ENCODE data around the gene FN1. TPM values are rescaled to one million over a fixed set of nuclear protein-coding genes. Genes with fewer than 3 reads are reported as not detected.
"Not testable (repeated sequence)": the region's sequence is repeated elsewhere in the genome, so short reads cannot be mapped to it uniquely, and the experiment has no call there.

Gene FN1
- total RNA-seq, 1 experiment from 2014 or later: 133 TPM

GRCh38 chr2:215413974-215414373 is 21.9 kb downstream of the FN1 start:
- Mint-ChIP-seq H3K27ac (ENCODE audit: unreplicated experiment) (no peak overlapping the region), H3K4me3 (ENCODE audit: low read depth, unreplicated experiment) (no peak overlapping the region), H3K36me3 (ENCODE audit: insufficient read depth, unreplicated experiment) (peaks cover 20% of the 10 kb centered on the region), H3K27me3 (ENCODE audit: unreplicated experiment) (no peaks in the 10 kb centered on the region), H3K4me1 (ENCODE audit: low read depth, unreplicated experiment) (peaks cover 58% of the 10 kb centered on the region), H3K9me3 (ENCODE audit: low read depth, unreplicated experiment) (peaks cover 5% of the 10 kb centered on the region)
- BruUV-seq (replicated peaks): no TSS peak
- DNase-seq: no peak
- intact Hi-C loops (cut with micrococcal nuclease; ENCODE audit: unreplicated experiment): no loop called here
- CTCF ChIA-PET: interaction anchor here (0.7 kb wide), 1 partner anchor 26 kb away, joined by 3 read pairs; no protein-coding TSS in a partner anchor
- no peak for TF ChIP-seq CTCF (IDR thresholded peaks at IDR 0.05; ENCODE audit: unreplicated experiment)

DNA sequence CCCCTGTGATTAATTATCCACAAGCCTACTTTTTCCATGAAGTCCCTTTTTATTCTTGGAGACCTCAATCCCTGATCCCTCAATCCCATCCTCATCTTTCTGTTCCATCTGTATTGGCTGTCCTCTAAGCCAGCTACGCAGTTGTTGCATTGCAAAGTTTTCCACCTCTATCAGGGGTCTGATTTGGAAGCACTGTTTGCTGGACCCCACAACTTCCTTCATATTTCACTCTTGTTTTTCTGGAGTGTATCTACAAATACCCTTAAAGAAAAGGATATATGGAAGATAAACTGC is 22.4 kb downstream of the FN1 start:
- intact Hi-C loops (cut with micrococcal nuclease; ENCODE audit: unreplicated experiment): no loop called here
- CTCF ChIA-PET: interaction anchor here (0.7 kb wide), 1 partner anchor 26 kb away, joined by 3 read pairs; no protein-coding TSS in a partner anchor
- H3K27me3 Mint-ChIP-seq (ENCODE audit: unreplicated experiment): no peaks in the 10 kb centered on the region
- no peak for TF ChIP-seq CTCF (IDR thresholded peaks at IDR 0.05; ENCODE audit: unreplicated experiment)
- BruUV-seq (replicated peaks): no TSS peak
- no peak for DNase-seq
- peaks cover 5% of the 10 kb centered on the region for H3K9me3 Mint-ChIP-seq (ENCODE audit: low read depth, unreplicated experiment)
- peaks cover 25% of the 10 kb centered on the region for H3K36me3 Mint-ChIP-seq (ENCODE audit: insufficient read depth, unreplicated experiment)
- peaks cover 63% of the 10 kb centered on the region for H3K4me1 Mint-ChIP-seq (ENCODE audit: low read depth, unreplicated experiment)
- H3K27ac Mint-ChIP-seq (ENCODE audit: unreplicated experiment): no peak overlapping the region
- no peak overlapping the region for H3K4me3 Mint-ChIP-seq (ENCODE audit: low read depth, unreplicated experiment)

DNA sequence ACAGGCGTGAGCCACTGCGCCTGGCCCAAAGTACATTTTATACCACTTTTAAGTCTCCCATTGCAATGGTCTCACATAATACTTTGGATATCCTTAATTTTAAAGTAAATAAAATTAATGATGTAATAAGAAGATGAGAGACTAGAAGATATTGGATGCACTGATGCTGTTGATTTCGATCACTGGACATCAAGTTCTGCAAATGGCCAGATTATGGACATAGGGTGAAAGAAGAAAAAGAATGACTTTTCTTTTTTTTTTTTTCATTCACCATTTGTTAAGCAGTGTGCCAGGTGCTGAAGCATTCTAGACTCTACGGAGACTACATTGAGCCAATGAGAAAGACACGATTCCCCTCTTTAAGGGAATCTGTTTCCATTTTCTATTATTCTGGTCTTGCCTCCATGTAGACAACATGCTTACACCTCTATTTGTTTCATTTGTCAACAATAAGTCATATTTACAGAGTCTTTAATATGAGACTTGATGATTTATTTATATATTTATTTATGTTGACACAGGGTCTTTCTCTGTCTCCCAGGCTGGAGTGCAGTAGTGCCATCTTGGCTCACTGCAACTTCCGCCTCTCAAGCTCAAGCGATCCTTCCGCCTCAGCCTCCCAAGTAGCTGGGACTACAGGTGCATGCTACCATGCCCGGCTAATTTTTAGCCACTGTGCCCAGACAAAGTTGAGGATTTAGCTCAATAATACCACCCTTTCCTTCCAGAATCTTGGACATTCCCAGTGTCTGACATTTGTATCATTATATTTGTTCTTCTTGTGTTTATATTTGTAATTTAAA is 23.7 kb downstream of the FN1 start:
- H3K36me3 Mint-ChIP-seq (ENCODE audit: insufficient read depth, unreplicated experiment): peaks cover 25% of the 10 kb centered on the region
- peak overlapping the region; percentile 12 for H3K27ac Mint-ChIP-seq (ENCODE audit: unreplicated experiment)
- CTCF ChIA-PET: no interaction called here
- intact Hi-C loops (cut with micrococcal nuclease; ENCODE audit: unreplicated experiment): no loop called here
- no peak for DNase-seq
- H3K9me3 Mint-ChIP-seq (ENCODE audit: low read depth, unreplicated experiment): peaks cover 5% of the 10 kb centered on the region
- no peak for TF ChIP-seq CTCF (IDR thresholded peaks at IDR 0.05; ENCODE audit: unreplicated experiment)
- H3K4me1 Mint-ChIP-seq (ENCODE audit: low read depth, unreplicated experiment): peaks cover 63% of the 10 kb centered on the region
- H3K4me3 Mint-ChIP-seq (ENCODE audit: low read depth, unreplicated experiment): no peak overlapping the region
- no peaks in the 10 kb centered on the region for H3K27me3 Mint-ChIP-seq (ENCODE audit: unreplicated experiment)
- no TSS peak for BruUV-seq (replicated peaks)

GRCh38 chr2:215410932-215411285 is 25.0 kb downstream of the FN1 start:
- DNase-seq: peak; percentile 28
- TF ChIP-seq CTCF (IDR thresholded peaks at IDR 0.05; ENCODE audit: unreplicated experiment): no peak
- intact Hi-C loops (cut with micrococcal nuclease; ENCODE audit: unreplicated experiment): no loop called here
- Mint-ChIP-seq H3K27ac (ENCODE audit: unreplicated experiment) (peak overlapping the region; percentile 94), H3K27me3 (ENCODE audit: unreplicated experiment) (no peaks in the 10 kb centered on the region), H3K4me1 (ENCODE audit: low read depth, unreplicated experiment) (peaks cover 61% of the 10 kb centered on the region), H3K36me3 (ENCODE audit: insufficient read depth, unreplicated experiment) (peaks cover 25% of the 10 kb centered on the region), H3K9me3 (ENCODE audit: low read depth, unreplicated experiment) (peaks cover 5% of the 10 kb centered on the region), H3K4me3 (ENCODE audit: low read depth, unreplicated experiment) (no peak overlapping the region)
- no TSS peak for BruUV-seq (replicated peaks)
- CTCF ChIA-PET: interaction anchor here (0.7 to 0.8 kb wide), 5 partner anchors 20 to 595 kb away, joined by 3 to 4 read pairs (median 4); no protein-coding TSS in a partner anchor

DNA sequence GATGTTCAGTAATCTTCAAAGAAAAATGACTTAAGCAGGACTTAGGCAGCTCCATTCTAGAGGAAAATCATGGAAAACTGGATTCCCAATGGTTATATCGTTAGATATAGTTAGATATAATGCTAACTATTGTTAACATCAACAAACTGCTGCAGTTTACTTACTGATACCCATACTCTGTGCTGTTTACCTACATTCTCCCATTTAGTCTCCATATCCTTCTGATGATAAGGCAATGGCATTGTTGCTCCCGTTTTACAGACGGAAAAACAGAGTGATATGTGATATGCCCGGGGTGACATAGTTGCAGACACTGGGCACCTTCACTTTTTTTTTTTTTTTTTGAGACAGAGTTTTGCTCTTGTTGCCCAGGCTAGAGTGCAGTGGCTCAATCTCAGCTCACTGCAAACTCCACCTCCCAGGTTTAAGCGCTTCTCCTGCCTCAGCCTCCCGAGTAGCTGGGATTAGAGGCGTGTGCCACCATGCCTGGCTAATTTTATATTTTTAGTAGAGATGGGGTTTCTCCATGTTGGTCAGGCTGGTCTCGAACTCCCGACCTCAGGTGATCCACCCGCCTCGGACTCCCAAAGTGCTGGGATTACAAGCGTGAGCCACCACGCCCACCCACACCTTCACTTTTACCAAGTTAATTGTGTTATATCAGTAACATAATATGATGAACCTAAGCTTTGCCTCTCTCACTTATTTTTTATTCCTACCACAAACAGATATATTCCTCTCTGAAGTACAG is 25.5 kb downstream of the FN1 start:
- H3K9me3 Mint-ChIP-seq (ENCODE audit: low read depth, unreplicated experiment); DNase-seq; intact Hi-C loops (cut with micrococcal nuclease; ENCODE audit: unreplicated experiment); H3K27me3 Mint-ChIP-seq (ENCODE audit: unreplicated experiment); BruUV-seq (replicated peaks); H3K4me3 Mint-ChIP-seq (ENCODE audit: low read depth, unreplicated experiment): not testable (repeated sequence)
- Mint-ChIP-seq H3K27ac (ENCODE audit: unreplicated experiment) (peak overlapping the region; percentile 94), H3K36me3 (ENCODE audit: insufficient read depth, unreplicated experiment) (peaks cover 25% of the 10 kb centered on the region), H3K4me1 (ENCODE audit: low read depth, unreplicated experiment) (peaks cover 61% of the 10 kb centered on the region)
- CTCF ChIA-PET: interaction anchor here (0.7 to 0.8 kb wide), 4 partner anchors 19 to 512 kb away, joined by 3 to 4 read pairs (median 4); no protein-coding TSS in a partner anchor
